ENCODE measurements around the gene SOHLH1. TPM values are rescaled to one million over a fixed set of nuclear protein-coding genes. Genes with fewer than 3 reads are reported as not detected.
"Not testable (repeated sequence)": the region's sequence is repeated elsewhere in the genome, so short reads cannot be mapped to it uniquely, and the experiment has no call there.

Gene SOHLH1
- total and polyA plus RNA-seq, 2 donors (not counting 1 experiment from before 2014, with no cell fraction given), result not detected

DNA sequence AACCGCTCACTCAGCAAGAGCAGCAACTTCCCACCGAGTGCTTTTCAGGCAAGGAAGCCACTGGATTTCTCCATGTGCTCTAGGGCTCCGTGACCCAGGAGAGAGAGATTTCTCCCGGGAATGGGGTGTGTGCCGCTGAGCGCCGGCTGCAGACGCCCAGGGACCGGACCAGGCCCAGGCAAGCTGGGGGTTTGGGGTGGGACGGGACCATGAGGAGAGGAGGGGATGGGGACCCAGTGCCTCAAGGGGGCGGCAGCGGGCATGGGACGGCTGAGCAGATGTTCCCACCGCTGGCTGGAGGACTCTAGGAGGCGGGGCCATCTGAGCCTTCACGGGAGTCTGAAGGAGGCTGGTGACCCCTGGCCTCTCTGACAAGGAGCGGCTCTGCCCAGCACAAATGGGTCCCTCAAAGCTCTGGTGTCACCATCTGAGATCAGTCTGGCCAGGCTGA, 27.7 kb downstream of the SOHLH1 start:
- no peaks in the 10 kb centered on the region for H3K79me2 ChIP-seq (ENCODE audit: control insufficient read depth, insufficient read depth, low read length)

DNA sequence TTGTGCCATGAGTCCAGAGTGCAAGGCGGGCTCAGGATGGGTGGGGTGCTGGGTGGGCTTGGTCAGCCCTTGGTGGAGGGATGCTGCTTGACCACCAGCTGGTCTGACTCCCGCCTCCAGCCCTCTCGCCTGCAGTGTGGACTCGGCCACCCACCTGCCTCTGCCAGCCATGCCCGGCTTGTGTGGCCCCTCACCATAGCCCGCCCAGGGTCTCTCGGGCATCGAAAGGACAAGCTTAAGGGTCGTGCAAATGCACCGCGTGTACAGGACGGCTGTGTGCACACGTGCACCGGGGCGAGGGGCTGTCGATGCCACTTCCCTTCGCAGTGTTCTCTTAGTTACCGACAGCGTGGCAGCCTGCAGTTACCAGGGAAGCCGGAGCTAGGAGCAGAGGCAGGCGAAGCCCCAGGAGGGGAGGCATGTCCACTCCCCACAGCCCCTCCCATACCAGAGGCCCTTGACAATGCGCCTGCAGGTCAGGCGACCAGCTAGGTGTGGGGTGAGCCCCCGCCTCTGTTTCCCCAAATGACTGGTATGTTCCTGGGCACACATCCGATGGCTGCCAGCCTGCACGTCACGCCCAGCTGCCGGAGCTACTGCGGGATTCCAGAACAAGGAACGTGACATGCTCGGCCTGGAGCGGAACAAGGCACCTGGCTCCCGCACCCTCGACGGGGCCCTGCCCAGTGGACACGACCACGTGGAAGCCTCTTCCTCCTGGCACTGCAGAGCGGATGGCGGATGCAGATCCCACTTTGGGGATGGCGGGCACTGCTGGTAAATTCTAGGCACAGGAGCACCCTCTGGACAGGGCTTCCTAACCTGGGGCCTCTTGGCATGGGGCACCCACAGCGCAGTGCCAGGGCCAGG, 28.3 kb downstream of the SOHLH1 start:
- H4K20me1 ChIP-seq (ENCODE audit: control insufficient read depth, extremely low read depth, insufficient read depth, low read length), result no peaks in the 10 kb centered on the region
- H3K27me3 ChIP-seq (ENCODE audit: control insufficient read depth, insufficient read depth, low read length), result no peaks in the 10 kb centered on the region
- H3K9ac ChIP-seq (ENCODE audit: insufficient read depth, low read length), result no peak overlapping the region
- H3K4me3 ChIP-seq (replicated peaks in 1 of 4; ENCODE audit: control extremely low read depth in 1 of 4, insufficient read depth in 1 of 4, low read depth in 3 of 4, low read length in 4 of 4), result no peak overlapping the region
- H3K27ac ChIP-seq (ENCODE audit: insufficient read depth, low read length), result no peak overlapping the region
- no peaks in the 10 kb centered on the region for H3K79me2 ChIP-seq (ENCODE audit: control insufficient read depth, insufficient read depth, low read length)
- TF ChIP-seq EZH2 (IDR thresholded peaks at IDR 0.05; ENCODE audit: low read length, missing control alignments), result no peak
- TF ChIP-seq, protein P1, sequence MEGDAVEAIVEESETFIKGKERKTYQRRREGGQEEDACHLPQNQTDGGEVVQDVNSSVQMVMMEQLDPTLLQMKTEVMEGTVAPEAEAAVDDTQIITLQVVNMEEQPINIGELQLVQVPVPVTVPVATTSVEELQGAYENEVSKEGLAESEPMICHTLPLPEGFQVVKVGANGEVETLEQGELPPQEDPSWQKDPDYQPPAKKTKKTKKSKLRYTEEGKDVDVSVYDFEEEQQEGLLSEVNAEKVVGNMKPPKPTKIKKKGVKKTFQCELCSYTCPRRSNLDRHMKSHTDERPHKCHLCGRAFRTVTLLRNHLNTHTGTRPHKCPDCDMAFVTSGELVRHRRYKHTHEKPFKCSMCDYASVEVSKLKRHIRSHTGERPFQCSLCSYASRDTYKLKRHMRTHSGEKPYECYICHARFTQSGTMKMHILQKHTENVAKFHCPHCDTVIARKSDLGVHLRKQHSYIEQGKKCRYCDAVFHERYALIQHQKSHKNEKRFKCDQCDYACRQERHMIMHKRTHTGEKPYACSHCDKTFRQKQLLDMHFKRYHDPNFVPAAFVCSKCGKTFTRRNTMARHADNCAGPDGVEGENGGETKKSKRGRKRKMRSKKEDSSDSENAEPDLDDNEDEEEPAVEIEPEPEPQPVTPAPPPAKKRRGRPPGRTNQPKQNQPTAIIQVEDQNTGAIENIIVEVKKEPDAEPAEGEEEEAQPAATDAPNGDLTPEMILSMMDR (conservative IDR thresholded peaks at IDR 0.05 in 1 of 2, IDR thresholded peaks at IDR 0.05 in 1 of 2; ENCODE audit: low read depth in 1 of 2, low read length in 2 of 2), result no peak
- H3K36me3 ChIP-seq (ENCODE audit: control insufficient read depth, insufficient read depth, low read length), result no peaks in the 10 kb centered on the region
- no peak overlapping the region for H3K4me2 ChIP-seq (ENCODE audit: extremely low read depth, insufficient read depth, low read length)
- H2AFZ ChIP-seq (ENCODE audit: low read length), result no peak overlapping the region
- H3K4me1 ChIP-seq (ENCODE audit: control insufficient read depth, extremely low read depth, insufficient read depth, low read length), result no peaks in the 10 kb centered on the region
- DNase-seq (ENCODE audit: low read depth in 2 of 2), result no peak
- H3K9me3 ChIP-seq (ENCODE audit: control insufficient read depth, insufficient read depth, low read depth, low read length), result no peaks in the 10 kb centered on the region

More for the DNA sequence above, 27.7 kb downstream of the SOHLH1 start:
- DNase-seq (ENCODE audit: low read depth in 2 of 2), result no peak
- Histone ChIP-seq H4K20me1 (ENCODE audit: control insufficient read depth, extremely low read depth, insufficient read depth, low read length) (no peaks in the 10 kb centered on the region), H2AFZ (ENCODE audit: low read length) (no peak overlapping the region), H3K9me3 (ENCODE audit: control insufficient read depth, insufficient read depth, low read depth, low read length) (no peaks in the 10 kb centered on the region), H3K4me2 (ENCODE audit: extremely low read depth, insufficient read depth, low read length) (no peak overlapping the region), H3K9ac (ENCODE audit: insufficient read depth, low read length) (no peak overlapping the region), H3K4me3 (replicated peaks in 1 of 4; ENCODE audit: control extremely low read depth in 1 of 4, insufficient read depth in 1 of 4, low read depth in 3 of 4, low read length in 4 of 4) (no peak overlapping the region), H3K4me1 (ENCODE audit: control insufficient read depth, extremely low read depth, insufficient read depth, low read length) (no peaks in the 10 kb centered on the region), H3K36me3 (ENCODE audit: control insufficient read depth, insufficient read depth, low read length) (no peaks in the 10 kb centered on the region), H3K27me3 (ENCODE audit: control insufficient read depth, insufficient read depth, low read length) (no peaks in the 10 kb centered on the region), H3K27ac (ENCODE audit: insufficient read depth, low read length) (no peak overlapping the region)
- TF ChIP-seq EZH2 (IDR thresholded peaks at IDR 0.05; ENCODE audit: low read length, missing control alignments), result no peak
- TF ChIP-seq, protein P1 (conservative IDR thresholded peaks at IDR 0.05 in 1 of 2, IDR thresholded peaks at IDR 0.05 in 1 of 2; ENCODE audit: low read depth in 1 of 2, low read length in 2 of 2), result no peak

DNA sequence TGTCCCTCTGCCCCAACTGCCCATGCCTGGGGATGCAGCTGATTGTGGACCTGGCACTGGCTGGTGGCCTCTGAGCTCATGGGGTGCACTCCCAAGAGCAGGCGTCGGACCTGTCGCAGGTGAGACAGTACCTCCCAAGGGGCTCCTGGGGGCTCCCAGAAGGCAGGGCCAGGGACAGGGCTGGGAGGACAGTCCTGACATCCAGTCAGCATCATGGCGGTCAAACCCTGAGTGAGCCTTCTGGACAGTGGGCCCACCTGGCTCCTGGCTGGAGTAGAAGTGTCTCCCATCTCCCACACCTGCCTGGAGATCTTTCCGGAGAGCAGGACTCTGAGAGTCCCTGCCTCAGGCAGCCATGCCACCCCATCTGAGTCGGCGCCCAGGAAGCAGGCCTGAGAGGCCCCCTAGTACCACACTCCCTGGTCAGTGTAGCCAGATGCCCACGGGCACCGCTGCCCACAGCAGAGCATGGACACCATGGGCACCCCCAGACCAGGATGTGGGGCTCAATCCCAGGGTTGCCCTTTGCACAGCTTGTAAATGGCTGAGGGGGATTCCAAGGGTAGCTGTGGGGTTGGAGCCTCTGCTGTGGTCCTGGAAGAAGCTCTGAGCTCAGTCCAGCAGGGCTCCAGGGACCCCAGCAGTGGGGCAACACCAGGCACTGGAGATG, 29.5 kb downstream of the SOHLH1 start:
- Histone ChIP-seq H3K4me2 (ENCODE audit: extremely low read depth, insufficient read depth, low read length) (no peak overlapping the region), H3K9ac (ENCODE audit: insufficient read depth, low read length) (no peak overlapping the region), H3K36me3 (ENCODE audit: control insufficient read depth, insufficient read depth, low read length) (no peaks in the 10 kb centered on the region), H4K20me1 (ENCODE audit: control insufficient read depth, extremely low read depth, insufficient read depth, low read length) (no peaks in the 10 kb centered on the region), H3K4me3 (replicated peaks in 1 of 4; ENCODE audit: control extremely low read depth in 1 of 4, insufficient read depth in 1 of 4, low read depth in 3 of 4, low read length in 4 of 4) (no peak overlapping the region), H2AFZ (ENCODE audit: low read length) (no peak overlapping the region), H3K27me3 (ENCODE audit: control insufficient read depth, insufficient read depth, low read length) (no peaks in the 10 kb centered on the region), H3K4me1 (ENCODE audit: control insufficient read depth, extremely low read depth, insufficient read depth, low read length) (no peaks in the 10 kb centered on the region), H3K27ac (ENCODE audit: insufficient read depth, low read length) (no peak overlapping the region), H3K9me3 (ENCODE audit: control insufficient read depth, insufficient read depth, low read depth, low read length) (no peaks in the 10 kb centered on the region), H3K79me2 (ENCODE audit: control insufficient read depth, insufficient read depth, low read length) (no peaks in the 10 kb centered on the region)
- TF ChIP-seq EZH2 (IDR thresholded peaks at IDR 0.05; ENCODE audit: low read length, missing control alignments), result no peak
- TF ChIP-seq, protein P1 (conservative IDR thresholded peaks at IDR 0.05 in 1 of 2, IDR thresholded peaks at IDR 0.05 in 1 of 2; ENCODE audit: low read depth in 1 of 2, low read length in 2 of 2), result no peak
- no peak for DNase-seq (ENCODE audit: low read depth in 2 of 2)

DNA sequence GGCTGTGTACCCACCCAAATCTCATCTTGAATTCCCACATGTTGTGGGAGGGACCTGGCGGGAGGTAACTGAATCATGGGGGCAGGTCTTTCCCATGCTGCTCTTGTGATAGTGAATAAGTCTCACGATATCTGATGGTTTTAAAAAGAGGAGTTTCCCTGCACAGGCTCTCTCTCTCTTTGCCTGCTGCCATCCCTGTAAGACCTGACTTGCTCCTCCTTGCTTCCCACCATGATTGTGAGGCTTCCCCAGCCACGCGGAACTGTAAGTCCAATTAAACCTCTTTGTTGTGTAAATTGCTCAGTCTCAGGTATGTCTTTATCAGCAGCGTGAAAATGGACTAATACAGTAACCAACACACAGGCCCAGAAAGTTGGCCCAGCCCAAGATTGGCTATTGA, 30.3 kb downstream of the SOHLH1 start:
- H3K36me3 ChIP-seq (ENCODE audit: control insufficient read depth, insufficient read depth, low read length), result not testable (repeated sequence)

More for the DNA sequence above, 30.3 kb downstream of the SOHLH1 start:
- not testable (repeated sequence) for H3K9me3 ChIP-seq (ENCODE audit: control insufficient read depth, insufficient read depth, low read depth, low read length); H3K27me3 ChIP-seq (ENCODE audit: control insufficient read depth, insufficient read depth, low read length); H4K20me1 ChIP-seq (ENCODE audit: control insufficient read depth, extremely low read depth, insufficient read depth, low read length); H3K4me2 ChIP-seq (ENCODE audit: extremely low read depth, insufficient read depth, low read length); H3K9ac ChIP-seq (ENCODE audit: insufficient read depth, low read length); H2AFZ ChIP-seq (ENCODE audit: low read length); DNase-seq (ENCODE audit: low read depth in 2 of 2); H3K27ac ChIP-seq (ENCODE audit: insufficient read depth, low read length); H3K79me2 ChIP-seq (ENCODE audit: control insufficient read depth, insufficient read depth, low read length); H3K4me3 ChIP-seq (replicated peaks in 1 of 4; ENCODE audit: control extremely low read depth in 1 of 4, insufficient read depth in 1 of 4, low read depth in 3 of 4, low read length in 4 of 4); H3K4me1 ChIP-seq (ENCODE audit: control insufficient read depth, extremely low read depth, insufficient read depth, low read length)

Data from fibroblast of lung (primary cell).